Lung microvascular endothelial cell (primary cell): ENCODE data around the gene PRR7. TPM values are rescaled to one million over a fixed set of nuclear protein-coding genes. Genes with fewer than 3 reads are reported as not detected.
A peak's percentile ranks its signal among the peaks of the same experiment; 100 is the strongest.
"Not testable (repeated sequence)": the region's sequence is repeated elsewhere in the genome, so short reads cannot be mapped to it uniquely, and the experiment has no call there.

Experiments
- DNase-seq, 2 donors: peaks; one replicate each; pipeline versions ENCODE4 v3.0.0 to v3.0.0-alpha.2; 2010; ENCODE audit warnings: low read depth in 2 of 2
- total RNA-seq: library from RNA; depleted of rRNA; stranded (reverse); fragments of >200 nt; gene quantifications from 2 replicates; pipeline ENCODE4 v1.2.1, GENCODE V29; 2014

The PRR7 gene
- total RNA-seq, 1 donor from 2014 or later: 1.2 TPM

DNA sequence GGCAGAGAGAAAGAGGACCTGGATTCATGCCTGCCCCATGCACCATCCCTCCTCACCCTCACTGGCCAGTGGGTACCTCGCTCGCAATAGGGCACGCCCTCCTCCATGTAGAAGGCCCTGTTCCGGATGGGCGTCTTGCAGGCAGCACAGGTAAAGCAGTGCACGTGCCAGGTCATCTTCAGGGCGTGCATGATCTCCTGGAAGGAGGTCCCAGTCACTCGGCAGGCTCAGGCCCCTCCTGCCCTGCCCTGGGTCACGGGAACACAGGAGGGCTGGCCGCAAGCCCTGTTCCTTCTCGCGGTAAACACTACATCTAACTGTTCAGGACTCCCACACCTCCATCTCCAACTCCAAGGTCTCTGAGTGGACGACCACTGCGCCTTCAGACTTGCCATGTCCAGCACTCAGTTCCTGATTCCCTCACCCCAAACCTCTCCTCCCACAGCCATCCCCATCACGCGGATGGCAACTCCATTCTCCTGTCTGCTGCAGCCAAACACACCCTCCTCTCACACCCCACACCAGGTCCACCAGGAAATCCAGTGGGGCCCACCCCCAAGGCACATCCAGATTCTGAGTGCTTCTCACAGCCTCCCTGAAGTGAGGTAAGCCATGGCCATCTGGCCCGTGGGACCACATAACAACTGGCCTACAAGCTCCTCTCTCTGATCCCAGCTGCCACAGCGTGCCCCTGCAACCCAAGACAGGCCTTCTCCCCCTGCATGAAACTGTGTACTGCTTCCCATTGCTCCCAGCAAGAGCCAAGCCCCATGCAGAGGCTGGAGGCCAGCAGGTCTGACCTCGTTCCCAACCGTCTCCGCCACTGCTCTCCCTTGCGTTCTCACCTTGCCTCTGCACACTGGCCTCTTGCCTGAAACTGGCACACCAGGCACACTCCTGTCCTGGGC is 37.6 kb downstream of the PRR7 start:
- no peak for DNase-seq

GRCh38 chr5:177484902-177485549 is 38.4 kb downstream of the PRR7 start:
- DNase-seq: no peak

DNA sequence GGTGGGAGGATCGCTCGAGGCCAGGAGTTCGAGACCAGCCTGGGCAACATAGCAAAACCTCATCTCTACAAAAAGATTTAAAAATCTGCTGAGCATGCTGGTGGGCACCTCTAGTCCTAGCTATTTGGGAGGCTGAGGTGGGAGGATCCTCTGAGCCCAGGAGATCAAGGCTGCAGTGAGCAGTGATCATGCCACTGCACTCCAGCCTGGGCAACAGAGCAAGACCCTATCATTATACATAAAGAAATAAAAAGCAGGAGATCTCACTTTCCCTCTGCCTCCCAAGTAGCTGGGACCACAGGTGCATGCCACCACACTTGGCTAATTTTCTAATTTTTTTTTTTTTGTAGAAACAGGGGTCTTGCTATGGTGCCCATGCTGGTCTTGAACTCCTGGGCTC is 39.1 kb downstream of the PRR7 start:
- not testable (repeated sequence) for DNase-seq

DNA sequence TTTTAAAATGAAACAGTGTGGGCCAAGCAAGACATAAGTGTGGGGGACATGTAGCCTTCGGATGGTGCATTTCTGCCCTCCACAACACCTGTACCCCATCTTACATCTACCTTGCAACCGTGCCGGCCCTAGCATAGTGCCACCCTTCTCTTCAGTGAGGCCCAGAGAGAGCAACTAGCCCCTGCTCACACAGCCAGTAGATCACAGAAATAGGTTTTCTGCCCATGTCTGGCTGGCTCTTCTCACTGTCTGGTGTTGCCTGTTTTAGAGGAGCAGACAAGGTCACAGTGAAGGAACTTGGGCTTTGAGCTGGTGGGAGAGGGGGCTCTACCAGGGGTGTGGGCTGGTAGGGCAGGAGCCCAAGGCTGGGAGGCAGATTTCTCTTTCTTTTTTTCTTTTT is 39.6 kb downstream of the PRR7 start:
- no peak for DNase-seq

- DNase-seq: no peak
Observed at GRCh38 chr5:177487144-177487543, 40.5 kb downstream of the PRR7 start.

DNA sequence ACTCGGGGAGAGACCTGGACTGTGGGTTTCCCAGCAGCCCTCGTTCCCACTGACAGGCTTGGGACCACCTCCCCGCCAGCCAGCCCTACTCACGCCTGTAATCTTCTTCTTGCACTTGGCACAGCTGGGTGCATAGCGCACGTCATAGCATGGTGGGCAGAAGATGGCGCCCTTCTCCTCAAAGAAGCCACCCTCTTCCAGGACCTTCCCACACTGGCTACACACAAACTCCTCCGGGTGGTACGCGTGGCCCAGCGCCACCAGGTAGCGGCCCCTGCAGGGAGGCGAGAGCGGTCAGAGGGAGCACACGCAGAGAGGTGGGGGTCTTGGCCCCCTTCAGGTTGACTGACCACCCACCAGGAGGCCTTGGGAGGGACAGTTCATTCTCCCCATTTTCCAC is 41.4 kb downstream of the PRR7 start:
- no peak for DNase-seq

- DNase-seq: peak in 1 of 2 donors; percentile 57
Observed at GRCh38 chr5:177489119-177489716, 42.6 kb downstream of the PRR7 start.

DNA sequence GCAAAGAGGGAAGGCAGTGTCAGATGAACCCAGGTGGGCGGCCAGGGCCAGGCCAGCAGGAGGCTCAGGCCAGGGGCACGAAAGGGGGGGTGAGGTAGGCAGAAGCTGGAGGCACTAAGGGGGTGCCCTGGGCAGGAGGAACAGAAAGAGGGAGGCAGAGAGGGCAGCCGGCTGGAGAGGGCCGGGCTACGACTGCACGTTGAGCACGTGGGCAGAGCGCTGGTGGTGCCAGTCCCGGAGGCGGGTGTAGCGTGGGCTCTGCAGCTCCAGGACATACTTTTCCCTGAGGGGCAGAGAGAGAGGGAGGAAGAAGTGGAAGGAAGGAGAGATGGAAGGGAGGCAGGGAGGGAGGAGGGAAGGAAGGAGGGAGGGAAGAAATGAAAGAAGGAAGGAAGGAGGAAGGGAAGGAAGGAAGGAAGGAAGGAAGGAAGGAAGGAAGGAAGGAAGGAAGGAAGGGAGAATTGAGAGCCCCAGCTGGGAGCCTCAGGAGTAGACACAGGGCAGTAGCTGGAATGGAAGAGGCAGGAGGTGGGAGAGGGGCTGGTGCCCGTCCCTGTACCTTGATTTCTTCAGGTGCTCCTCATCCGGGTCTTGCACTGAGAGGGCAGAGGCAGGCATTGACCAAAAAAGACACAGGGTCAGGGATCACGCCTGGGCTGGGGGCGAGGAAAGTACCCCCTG is 43.8 kb downstream of the PRR7 start:
- no peak for DNase-seq

GRCh38 chr5:177490992-177491391 is 44.4 kb downstream of the PRR7 start:
- no peak for DNase-seq

- DNase-seq: peak; percentile 70 to 74
Observed at GRCh38 chr5:177491429-177491945, 44.9 kb downstream of the PRR7 start.

DNA sequence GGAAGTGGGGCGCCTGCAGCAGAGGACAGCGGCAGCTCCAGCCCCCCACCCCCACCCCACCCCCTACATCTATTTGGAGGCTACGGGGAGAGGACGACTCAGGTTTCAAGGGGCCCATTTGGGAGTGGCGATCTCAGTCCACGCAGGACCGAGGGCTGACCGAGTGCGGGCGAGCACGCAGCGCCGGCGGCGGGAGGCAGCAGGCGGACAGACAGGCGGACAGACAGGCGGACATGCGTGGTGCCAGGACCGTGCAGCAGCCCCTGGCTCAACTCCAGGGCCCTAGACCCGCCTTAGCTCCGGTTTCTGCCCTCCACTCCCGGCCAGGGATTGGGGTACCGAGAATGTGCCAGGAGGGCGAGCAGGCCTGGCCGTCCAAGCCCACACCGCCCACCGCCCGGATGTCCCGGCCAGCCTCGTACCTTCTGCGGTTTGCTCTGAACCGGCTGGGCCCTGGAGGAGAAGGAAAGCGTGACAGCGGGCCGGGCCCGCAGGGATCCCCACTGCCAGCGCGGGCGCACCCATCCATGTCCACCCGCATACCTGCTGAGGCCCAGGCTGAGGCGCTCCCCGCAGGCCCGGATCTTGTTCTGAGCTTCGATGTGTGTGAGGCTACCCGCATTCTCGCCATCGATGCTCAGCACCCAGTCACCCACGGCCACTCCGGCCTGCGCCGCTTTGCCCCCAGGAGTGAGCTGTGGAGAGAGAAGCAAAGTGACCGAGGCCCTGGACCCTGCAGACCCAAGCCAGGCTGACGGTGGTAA is 45.6 kb downstream of the PRR7 start:
- DNase-seq: no peak

DNA sequence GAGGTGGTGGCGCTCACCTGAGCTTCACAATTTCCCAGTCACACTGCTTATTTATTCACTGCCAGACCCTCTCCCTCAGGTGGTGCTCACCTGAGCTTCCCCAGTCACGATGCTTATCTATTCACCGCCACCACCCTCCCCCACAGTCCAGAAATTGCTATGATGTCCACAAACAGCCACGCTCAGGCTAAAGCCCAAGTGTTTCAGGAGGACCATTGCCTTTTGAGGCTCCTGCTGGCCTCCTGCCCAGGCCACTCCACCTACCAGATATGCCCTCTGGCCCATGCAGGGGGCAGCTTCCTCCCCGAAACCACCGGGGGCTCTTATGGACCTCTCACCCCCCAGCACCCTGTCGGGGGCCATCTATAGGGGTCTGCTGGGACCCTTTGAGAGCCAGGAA is 46.2 kb downstream of the PRR7 start:
- DNase-seq: no peak

GRCh38 chr5:177493795-177494345 is 47.3 kb downstream of the PRR7 start:
- no peak for DNase-seq

GRCh38 chr5:177494346-177495195 is 48.0 kb downstream of the PRR7 start:
- peak; percentile 68 to 95 for DNase-seq

- DNase-seq: peak; percentile 71 to 85
Observed at GRCh38 chr5:177495243-177496060, 48.8 kb downstream of the PRR7 start.

- DNase-seq: peak; percentile 43 to 63
Observed at GRCh38 chr5:177496070-177496726, 49.6 kb downstream of the PRR7 start.

GRCh38 chr5:177496727-177497291 is 50.2 kb downstream of the PRR7 start:
- peak; percentile 89 to 90 for DNase-seq
